WI38 (cell line): ENCODE results near the gene TPM1.

ENCODE experiments used
- H3K4me3 ChIP-seq: 2 replicates; pipeline ENCODE4 v1.5.1; 2011; ENCODE audit warnings: low read depth, mild to moderate bottlenecking, control low read depth, low read length
- TF ChIP-seq, protein P1 (sequence below): IDR thresholded peaks from 2 replicates; pipeline ENCODE4 v1.5.1; 2012; ENCODE audit warnings: low read depth, mild to moderate bottlenecking, control low read depth, low read length

Gene TPM1

DNA sequence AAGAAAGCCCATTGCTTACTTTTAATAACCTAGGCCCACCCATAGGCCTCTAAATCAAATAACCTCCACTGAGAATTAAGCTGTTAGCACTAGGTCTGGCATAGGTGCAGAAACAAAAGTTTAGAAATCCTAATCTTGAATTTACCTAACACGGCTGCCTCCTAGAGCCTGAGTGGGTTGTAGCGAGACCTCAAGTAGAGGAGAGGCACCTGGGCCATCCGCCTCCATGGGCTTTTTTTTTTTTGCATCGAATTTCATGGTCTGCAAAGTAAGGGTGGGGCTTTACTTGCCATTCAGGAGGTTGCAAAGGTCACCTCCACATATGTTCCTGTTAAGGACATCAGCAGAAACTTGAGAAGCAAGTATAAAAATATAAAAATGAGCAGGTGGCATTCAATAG is 6.6 kb upstream of the TPM1 start:
- TF ChIP-seq, protein P1, sequence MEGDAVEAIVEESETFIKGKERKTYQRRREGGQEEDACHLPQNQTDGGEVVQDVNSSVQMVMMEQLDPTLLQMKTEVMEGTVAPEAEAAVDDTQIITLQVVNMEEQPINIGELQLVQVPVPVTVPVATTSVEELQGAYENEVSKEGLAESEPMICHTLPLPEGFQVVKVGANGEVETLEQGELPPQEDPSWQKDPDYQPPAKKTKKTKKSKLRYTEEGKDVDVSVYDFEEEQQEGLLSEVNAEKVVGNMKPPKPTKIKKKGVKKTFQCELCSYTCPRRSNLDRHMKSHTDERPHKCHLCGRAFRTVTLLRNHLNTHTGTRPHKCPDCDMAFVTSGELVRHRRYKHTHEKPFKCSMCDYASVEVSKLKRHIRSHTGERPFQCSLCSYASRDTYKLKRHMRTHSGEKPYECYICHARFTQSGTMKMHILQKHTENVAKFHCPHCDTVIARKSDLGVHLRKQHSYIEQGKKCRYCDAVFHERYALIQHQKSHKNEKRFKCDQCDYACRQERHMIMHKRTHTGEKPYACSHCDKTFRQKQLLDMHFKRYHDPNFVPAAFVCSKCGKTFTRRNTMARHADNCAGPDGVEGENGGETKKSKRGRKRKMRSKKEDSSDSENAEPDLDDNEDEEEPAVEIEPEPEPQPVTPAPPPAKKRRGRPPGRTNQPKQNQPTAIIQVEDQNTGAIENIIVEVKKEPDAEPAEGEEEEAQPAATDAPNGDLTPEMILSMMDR = no peak
- H3K4me3 ChIP-seq = no peak overlapping the region

DNA sequence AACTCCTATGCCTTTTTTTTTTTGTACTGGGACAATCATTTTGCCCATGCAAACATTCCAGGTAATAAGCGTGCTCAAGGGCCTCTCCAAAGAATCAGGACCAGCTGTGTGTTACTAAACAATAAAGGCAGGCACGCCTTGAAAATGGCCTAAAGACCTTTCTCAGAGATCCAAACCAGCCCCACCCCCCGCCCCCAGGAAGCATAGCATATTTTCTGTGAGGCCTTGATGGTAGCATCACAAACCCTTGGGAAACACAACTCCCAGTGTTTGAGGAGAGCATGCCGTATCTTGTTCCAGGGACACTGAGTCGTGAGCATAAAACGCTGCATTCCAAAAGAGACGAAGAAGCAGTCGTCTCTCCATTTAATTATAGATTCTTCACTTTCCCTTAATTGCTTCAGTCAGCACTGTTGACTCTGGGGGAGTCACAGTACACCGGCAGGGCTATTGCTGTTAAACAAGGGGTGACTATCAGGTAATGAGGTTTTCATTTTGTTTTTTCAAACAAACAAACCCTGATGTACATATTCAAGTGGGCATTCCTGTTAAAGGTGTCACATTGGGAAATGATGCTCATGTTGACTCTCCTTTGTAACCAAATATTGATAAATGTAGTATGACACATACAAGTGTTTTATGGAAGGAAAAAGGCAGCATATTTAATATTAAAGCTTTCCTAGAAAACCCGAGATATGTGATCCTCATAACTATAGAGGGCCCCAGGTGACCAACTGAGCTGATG is 4.4 kb upstream of the TPM1 start:
- TF ChIP-seq, protein P1 = no peak
- no peak overlapping the region for H3K4me3 ChIP-seq

DNA sequence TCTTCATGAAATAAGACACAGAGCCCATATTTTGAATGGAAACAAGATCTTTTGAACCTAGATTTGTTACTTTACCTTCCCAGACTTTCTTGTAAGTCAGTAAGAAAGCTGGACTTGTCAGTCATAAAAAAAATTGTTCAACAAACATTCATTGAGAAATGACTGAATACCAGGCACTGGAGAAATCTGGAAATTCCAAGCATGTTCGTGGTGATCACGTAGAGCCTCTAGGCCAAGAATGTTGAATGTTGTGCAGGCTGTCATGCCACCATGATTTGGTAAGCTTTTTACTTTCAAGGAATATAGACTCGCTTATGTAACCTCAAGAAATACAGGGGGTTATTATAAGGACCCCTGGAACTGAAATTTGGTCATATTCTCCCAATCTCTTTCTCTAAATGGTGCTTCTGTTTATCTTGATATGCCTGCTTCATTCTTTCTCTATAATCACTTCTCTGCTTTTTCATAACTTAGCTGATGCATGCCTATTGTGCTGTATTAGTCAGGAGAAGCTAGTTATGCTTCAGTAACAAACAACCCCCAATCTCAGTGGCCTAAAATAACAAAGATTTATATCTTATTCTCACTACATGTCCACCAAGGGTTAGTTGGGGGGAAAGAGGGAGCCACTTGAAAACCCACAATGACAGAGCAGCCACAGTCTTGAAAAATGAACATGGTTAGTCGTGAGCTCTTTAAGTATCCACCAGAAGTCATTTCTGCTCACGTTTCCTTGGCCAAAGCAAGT is 3.4 kb upstream of the TPM1 start:
- TF ChIP-seq, protein P1 = no peak
- H3K4me3 ChIP-seq = no peak overlapping the region

DNA sequence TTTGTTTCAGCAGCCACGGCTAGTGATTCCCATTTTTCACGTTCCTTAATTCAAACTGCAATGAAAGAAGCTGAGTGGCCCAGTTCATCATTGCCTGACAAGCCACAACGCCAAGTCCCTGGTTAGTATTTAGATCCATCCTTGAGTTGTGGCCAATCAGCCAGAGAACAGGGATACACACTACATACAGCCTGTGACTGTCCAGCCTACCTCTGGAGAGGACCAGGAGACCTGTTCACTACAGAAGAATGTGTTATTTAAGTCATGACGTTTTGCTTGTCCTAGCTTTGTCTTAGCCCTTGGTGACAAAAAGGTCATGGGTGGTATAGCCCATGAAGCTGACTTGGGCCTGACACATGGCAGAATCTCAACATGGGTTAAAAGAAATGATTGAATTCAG is 2.7 kb upstream of the TPM1 start:
- H3K4me3 ChIP-seq = no peak overlapping the region
- TF ChIP-seq, protein P1 = no peak

DNA sequence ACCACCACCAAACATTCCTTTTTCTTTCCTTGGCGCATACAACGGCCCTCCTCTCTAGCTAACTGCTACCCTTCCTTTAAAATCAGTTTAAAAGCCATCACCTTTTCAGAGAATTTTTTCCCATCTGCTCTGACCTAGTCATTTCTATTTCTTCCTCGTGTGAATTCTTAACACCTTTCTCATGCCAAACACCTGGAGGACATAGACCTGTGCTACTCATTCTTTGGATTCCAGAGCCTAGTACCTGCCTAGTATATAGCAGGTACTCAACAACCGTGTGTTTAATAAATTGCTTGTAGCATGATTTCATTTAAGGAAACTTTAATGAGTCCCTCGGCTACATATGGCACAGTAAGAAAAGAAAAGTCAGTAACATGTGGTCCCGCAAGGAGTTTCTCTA is 2.0 kb upstream of the TPM1 start:
- TF ChIP-seq, protein P1 = no peak
- no peak overlapping the region for H3K4me3 ChIP-seq

DNA sequence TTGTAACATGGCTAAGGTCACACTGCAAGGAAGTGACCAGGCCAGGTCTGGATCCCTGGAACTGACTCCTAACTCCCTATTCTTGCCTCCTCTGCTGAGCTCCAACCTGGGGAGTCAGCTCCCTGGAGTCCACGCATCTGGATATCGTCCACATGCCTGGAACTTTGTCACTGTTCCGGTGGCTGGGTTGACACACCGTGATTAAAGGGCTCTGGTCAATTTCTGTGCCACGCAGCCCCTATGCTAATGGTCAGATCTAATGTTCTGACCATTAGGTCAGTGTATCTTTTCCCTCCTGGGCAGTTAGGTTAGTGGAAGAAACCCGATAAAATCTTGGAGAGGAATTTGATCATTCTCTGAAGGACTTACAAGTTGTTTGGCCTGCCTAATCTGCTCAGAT is 1.6 kb upstream of the TPM1 start:
- H3K4me3 ChIP-seq = no peak overlapping the region
- TF ChIP-seq, protein P1 = no peak

DNA sequence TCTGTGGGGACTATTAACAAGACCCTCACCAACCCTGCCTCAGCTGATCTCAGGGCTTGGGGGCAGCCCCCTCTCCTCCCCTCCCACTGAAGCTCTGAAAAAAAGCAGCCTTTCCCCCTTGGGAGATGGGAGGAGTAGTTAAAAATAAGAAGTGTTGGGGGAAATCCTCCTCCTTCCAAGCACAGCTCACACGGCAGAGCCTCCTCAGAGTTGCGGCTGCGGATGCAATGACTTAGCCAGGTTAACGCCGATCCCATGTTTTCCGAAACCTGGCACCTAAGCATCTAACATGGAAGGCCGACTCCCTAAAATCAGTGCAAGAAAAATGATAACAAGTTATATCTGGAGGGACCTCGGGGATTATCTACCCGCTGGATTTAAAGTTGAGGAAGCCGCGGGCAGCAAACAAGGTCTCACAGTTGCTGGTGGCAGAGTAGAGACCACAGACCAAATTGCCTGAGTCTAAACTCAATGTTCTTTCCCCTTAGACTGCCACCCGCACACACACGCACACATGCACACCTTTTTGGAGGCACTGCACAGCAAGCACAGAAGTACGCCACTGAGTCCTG is 1.1 kb upstream of the TPM1 start:
- peak overlapping the region; percentile 97 for H3K4me3 ChIP-seq
- TF ChIP-seq, protein P1 = no peak
